RWPE1 (cell line): ENCODE measurements around the gene SET.

Experiments
- CTCF ChIA-PET: fragments of 350-600 bp; sonication (Branson Sonifier 250); formaldehyde crosslinking; extraction: SDS; loops from one replicate; lab custom pipeline; 2021; lab: Yijun Ruan, JAX
- POLR2A ChIA-PET: fragments of 400-600 bp; formaldehyde crosslinking; extraction: SDS; loops from one replicate; lab custom pipeline; 2020; ENCODE audit warnings: antibody characterized with exemption; ENCODE audit not compliant: low non-redundant PET; lab: Yijun Ruan, JAX
- DNase-seq: peaks from one replicate; pipeline ENCODE4 v3.0.0; 2012; ENCODE audit warnings: low spot score
- H3K27ac ChIP-seq: fragments of 450-650 bp; 2 replicates; pipeline ENCODE4 v1.5.1; 2017
- TF ChIP-seq, protein P1 (sequence below): fragments of 450-650 bp; conservative IDR thresholded peaks from 2 replicates; pipeline ENCODE4 v1.5.1; 2017; ENCODE audit warnings: low read depth, mild to moderate bottlenecking

The SET gene

DNA sequence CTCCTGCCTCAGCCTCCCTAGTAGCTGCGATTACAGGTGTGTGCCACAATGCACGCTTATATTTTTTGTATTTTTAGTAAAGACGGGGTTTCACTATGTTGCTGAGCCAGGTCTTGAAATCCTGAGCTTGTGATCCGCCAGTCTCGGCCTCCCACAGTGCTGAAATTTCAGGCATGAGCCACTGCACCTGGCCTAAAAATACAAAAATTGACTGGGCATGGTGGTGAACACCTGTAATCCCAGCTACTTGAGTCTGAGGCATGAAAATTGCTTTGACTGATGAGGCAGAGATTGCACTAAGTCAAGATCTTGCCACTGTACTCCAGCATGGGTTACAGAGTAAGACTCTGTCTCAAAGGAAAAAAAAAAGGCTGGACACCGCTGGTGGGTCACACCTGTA lies 19.2 kb upstream of the SET start:
- TF ChIP-seq, protein P1, sequence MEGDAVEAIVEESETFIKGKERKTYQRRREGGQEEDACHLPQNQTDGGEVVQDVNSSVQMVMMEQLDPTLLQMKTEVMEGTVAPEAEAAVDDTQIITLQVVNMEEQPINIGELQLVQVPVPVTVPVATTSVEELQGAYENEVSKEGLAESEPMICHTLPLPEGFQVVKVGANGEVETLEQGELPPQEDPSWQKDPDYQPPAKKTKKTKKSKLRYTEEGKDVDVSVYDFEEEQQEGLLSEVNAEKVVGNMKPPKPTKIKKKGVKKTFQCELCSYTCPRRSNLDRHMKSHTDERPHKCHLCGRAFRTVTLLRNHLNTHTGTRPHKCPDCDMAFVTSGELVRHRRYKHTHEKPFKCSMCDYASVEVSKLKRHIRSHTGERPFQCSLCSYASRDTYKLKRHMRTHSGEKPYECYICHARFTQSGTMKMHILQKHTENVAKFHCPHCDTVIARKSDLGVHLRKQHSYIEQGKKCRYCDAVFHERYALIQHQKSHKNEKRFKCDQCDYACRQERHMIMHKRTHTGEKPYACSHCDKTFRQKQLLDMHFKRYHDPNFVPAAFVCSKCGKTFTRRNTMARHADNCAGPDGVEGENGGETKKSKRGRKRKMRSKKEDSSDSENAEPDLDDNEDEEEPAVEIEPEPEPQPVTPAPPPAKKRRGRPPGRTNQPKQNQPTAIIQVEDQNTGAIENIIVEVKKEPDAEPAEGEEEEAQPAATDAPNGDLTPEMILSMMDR, result no peak
- H3K27ac ChIP-seq, result peak overlapping the region; percentile 0; the same call in 1 of the 2 replicates
- POLR2A ChIA-PET, result interaction anchor here (0.5 kb wide), 1 partner anchor 18 kb away, joined by 7 read pairs; no protein-coding TSS in a partner anchor
- DNase-seq, result no peak
- CTCF ChIA-PET, result interaction anchor here (1.1 kb wide), 2 partner anchors 32 to 34 kb away, joined by 3 to 5 read pairs; partner anchors contain the start of gene PKN3

- TF ChIP-seq, protein P1, result no peak
- CTCF ChIA-PET, result interaction anchor here (0.6 kb wide), 1 partner anchor 91 kb away, joined by 3 read pairs; no protein-coding TSS in a partner anchor
Measured at GRCh38 chr9:128675382-128675781, 13.6 kb upstream of the SET start.

DNA sequence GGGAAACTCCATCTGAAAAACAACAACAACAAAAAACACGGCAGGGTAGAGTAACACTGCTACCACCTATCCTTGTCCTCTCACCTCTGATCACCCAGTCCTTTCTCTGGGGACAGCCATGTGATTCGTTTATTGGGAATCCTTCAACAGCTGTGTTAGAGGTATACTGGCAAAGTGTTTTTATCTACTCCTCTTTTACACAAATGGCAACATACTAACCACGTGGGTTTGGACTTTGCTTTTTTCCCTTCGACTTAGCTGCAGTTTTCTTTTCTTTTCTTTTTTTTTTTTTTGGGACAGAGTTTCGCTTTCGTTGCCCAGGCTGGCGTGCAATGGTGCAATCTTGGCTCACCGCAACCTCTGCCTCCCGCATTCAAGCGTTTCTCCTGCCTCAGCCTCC lies 11.2 kb upstream of the SET start:
- TF ChIP-seq, protein P1, result no peak
- ChIA-PET POLR2A (no interaction called here), CTCF (interaction anchor here (0.6 kb wide), 2 partner anchors 39 to 272 kb away, joined by 3 to 4 read pairs; no protein-coding TSS in a partner anchor)
- no peak for DNase-seq
- no peak overlapping the region for H3K27ac ChIP-seq

More at GRCh38 chr9:128675382-128675781, 13.6 kb upstream of the SET start:
- H3K27ac ChIP-seq, result no peak overlapping the region
- DNase-seq, result no peak
- POLR2A ChIA-PET, result interaction anchor here (0.6 to 0.9 kb wide), 3 partner anchors 10 to 139 kb away, joined by 3 to 9 read pairs (median 3); no protein-coding TSS in a partner anchor

GRCh38 chr9:128683340-128684064 lies 5.5 kb upstream of the SET start:
- TF ChIP-seq, protein P1, result no peak
- POLR2A ChIA-PET, result interaction anchor here (0.5 to 2.7 kb wide), 10 partner anchors 12 to 176 kb away, joined by 3 to 9 read pairs (median 4); partner anchors contain the start of gene ZDHHC12
- peak; percentile 90 for DNase-seq
- CTCF ChIA-PET, result interaction anchor here (0.8 to 2.4 kb wide), 2 partner anchors 49 to 51 kb away, joined by 3 to 20 read pairs; no protein-coding TSS in a partner anchor
- H3K27ac ChIP-seq, result peak overlapping the region; percentile 98

DNA sequence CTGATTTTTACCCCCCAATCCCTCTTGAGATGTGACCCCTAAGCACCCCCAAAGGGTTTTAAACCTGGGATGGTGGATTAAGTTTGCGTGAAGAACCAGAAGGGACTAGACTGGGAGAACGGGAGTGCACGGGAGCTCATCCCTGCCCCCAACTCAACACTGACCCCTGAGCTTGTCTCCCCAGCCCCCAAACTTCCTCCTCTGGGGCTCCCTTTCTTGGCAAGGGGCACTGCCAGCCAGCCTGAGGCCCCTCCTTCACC lies 5.0 kb upstream of the SET start:
- ChIA-PET CTCF (interaction anchor here (0.6 to 2.4 kb wide), 4 partner anchors 35 to 52 kb away, joined by 3 to 20 read pairs (median 6); no protein-coding TSS in a partner anchor), POLR2A (interaction anchor here (0.5 to 2.7 kb wide), 6 partner anchors 12 to 48 kb away, joined by 3 to 9 read pairs (median 4); partner anchors contain the start of gene ZDHHC12)
- DNase-seq, result no peak
- peak overlapping the region; percentile 98 for H3K27ac ChIP-seq
- TF ChIP-seq, protein P1, result no peak
